Amniotic stem cell (primary cell): ENCODE measurements around the gene WDR33.
"Not testable (repeated sequence)": the region's sequence is repeated elsewhere in the genome, so short reads cannot be mapped to it uniquely, and the experiment has no call there.

Source experiments
- DNase-seq: peaks from one replicate; lab custom pipeline; 2025; lab: John Stamatoyannopoulos, UW

Gene WDR33

GRCh38 chr2:127810619-127811396 is at the start of gene WDR33:
Gene WDR33, minus strand, starts transcription at chr2:127811171. Its CDS starts 40,190 bp downstream, at chr2:127770981.
- peak; percentile 68 for DNase-seq

- no peak for DNase-seq
These were observed 49.2 kb upstream of the WDR33 start for GRCh38 chr2:127860130-127860529.

- no peak for DNase-seq
These were observed 48.7 kb upstream of the WDR33 start for GRCh38 chr2:127859712-127860085.

GRCh38 chr2:127857265-127857808 is 46.4 kb upstream of the WDR33 start:
- DNase-seq, result no peak

- no peak for DNase-seq
These were observed 42.7 kb upstream of the WDR33 start for GRCh38 chr2:127853671-127854070.

- DNase-seq, result no peak
These were observed 41.4 kb upstream of the WDR33 start for GRCh38 chr2:127852388-127852787.

GRCh38 chr2:127847931-127848330 is 37.0 kb upstream of the WDR33 start:
- no peak for DNase-seq

- DNase-seq, result no peak
These were observed 34.0 kb upstream of the WDR33 start for GRCh38 chr2:127844973-127845372.

- DNase-seq, result no peak
These were observed 32.7 kb upstream of the WDR33 start for GRCh38 chr2:127843677-127844076.

GRCh38 chr2:127841466-127842178 is 30.7 kb upstream of the WDR33 start:
- no peak for DNase-seq

GRCh38 chr2:127840893-127841292 is 29.9 kb upstream of the WDR33 start:
- DNase-seq, result no peak

- no peak for DNase-seq
These were observed 24.0 kb upstream of the WDR33 start for GRCh38 chr2:127834951-127835350.

- DNase-seq, result no peak
These were observed 18.9 kb upstream of the WDR33 start for GRCh38 chr2:127829845-127830246.

- not testable (repeated sequence) for DNase-seq
These were observed 15.7 kb upstream of the WDR33 start for GRCh38 chr2:127826708-127827107.

GRCh38 chr2:127826047-127826446 is 15.1 kb upstream of the WDR33 start:
- no peak for DNase-seq

- no peak for DNase-seq
These were observed 9.2 kb upstream of the WDR33 start for GRCh38 chr2:127820080-127820668.

- no peak for DNase-seq
These were observed 7.9 kb upstream of the WDR33 start for GRCh38 chr2:127818794-127819425.

GRCh38 chr2:127818241-127818640 is 7.3 kb upstream of the WDR33 start:
- DNase-seq, result no peak

GRCh38 chr2:127814677-127815076 is 3.7 kb upstream of the WDR33 start:
- DNase-seq, result no peak

GRCh38 chr2:127812441-127812840 is 1.5 kb upstream of the WDR33 start:
- not testable (repeated sequence) for DNase-seq

- no peak for DNase-seq
These were observed 688 bp upstream of the WDR33 start for GRCh38 chr2:127811397-127812321.
